ENCODE results near the gene LCP1. TPM values are rescaled to one million over a fixed set of nuclear protein-coding genes. Genes with fewer than 3 reads are reported as not detected.

The LCP1 gene
- polyA plus RNA-seq, 2 donors, result 3.1 to 7.6 TPM

DNA sequence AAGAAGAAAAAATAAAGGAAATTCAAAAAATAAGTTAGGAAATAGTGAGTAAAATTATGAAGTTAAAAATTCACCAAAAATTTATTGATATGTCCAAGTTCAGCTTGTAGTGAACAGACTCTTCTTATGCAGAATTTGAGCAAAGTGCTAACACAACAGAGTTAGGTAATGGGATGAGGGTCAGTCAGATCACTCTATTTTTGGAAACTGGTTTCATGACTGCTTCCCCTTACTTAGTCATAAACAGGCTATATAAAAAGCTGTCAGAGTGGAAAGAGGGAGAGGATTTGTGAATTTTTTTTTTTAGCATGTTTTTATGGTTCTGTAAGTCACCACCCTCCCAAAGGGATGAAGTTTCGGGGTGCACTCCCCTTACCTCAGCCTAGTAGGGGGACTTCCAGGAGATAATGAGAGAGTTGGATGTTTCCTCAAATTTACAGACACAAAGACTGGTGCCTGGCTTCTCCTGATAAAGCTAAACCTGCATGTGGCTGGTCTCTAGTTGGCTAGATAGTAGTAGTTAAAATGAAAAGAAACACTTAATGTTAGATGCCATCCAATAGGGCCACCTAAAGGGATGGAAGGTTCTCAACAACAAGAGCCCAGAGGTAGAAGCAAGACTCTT, 81.7 kb downstream of the LCP1 start:
- no peaks in the 10 kb centered on the region for H3K9me3 ChIP-seq (ENCODE audit: control insufficient read depth in 2 of 2, insufficient read depth in 1 of 2, low read depth in 1 of 2, low read length in 1 of 2)
- H3K36me3 ChIP-seq (ENCODE audit: control insufficient read depth in 2 of 2, insufficient read depth in 2 of 2, low read length in 1 of 2), result no peaks in the 10 kb centered on the region
- no peaks in the 10 kb centered on the region for H3K27me3 ChIP-seq (ENCODE audit: control insufficient read depth in 1 of 2, insufficient read depth in 2 of 2, low read length in 2 of 2)
- 67 to 88% methylated on average over 1 of the region's 1 CpG for WGBS, 2 donors
- H3K4me3 ChIP-seq (ENCODE audit: low read depth in 1 of 2, low read length in 2 of 2), result no peak overlapping the region
- H3K27ac ChIP-seq (ENCODE audit: low read depth in 2 of 2, low read length in 1 of 2), result no peak overlapping the region
- H3K4me1 ChIP-seq (ENCODE audit: control insufficient read depth in 2 of 2, insufficient read depth in 2 of 2, low read length in 1 of 2), result no peaks in the 10 kb centered on the region

DNA sequence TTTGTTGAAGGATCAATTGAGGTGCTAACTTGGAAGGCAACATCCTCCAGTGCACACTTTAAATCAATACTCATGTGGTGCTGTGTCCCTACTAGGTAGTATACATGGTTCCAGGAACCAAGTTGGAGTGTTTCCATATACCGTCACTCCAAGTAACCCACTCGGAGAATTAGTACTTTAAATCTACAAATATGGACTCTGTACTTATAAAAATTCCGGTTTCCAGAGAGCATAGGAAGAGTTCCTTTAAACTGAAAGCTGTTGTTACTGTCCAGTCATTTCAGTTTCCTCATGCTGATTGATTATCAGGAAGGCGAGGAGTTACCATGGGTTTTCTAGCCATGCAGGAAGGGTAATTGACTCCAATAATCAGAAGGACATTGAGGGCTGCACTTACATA, 84.3 kb downstream of the LCP1 start:
- Histone ChIP-seq H3K4me1 (ENCODE audit: control insufficient read depth in 2 of 2, insufficient read depth in 2 of 2, low read length in 1 of 2) (no peaks in the 10 kb centered on the region), H3K9me3 (ENCODE audit: control insufficient read depth in 2 of 2, insufficient read depth in 1 of 2, low read depth in 1 of 2, low read length in 1 of 2) (no peaks in the 10 kb centered on the region), H3K4me3 (ENCODE audit: low read depth in 1 of 2, low read length in 2 of 2) (no peak overlapping the region), H3K36me3 (ENCODE audit: control insufficient read depth in 2 of 2, insufficient read depth in 2 of 2, low read length in 1 of 2) (no peaks in the 10 kb centered on the region), H3K27ac (ENCODE audit: low read depth in 2 of 2, low read length in 1 of 2) (no peak overlapping the region), H3K27me3 (ENCODE audit: control insufficient read depth in 1 of 2, insufficient read depth in 2 of 2, low read length in 2 of 2) (no peaks in the 10 kb centered on the region)
- WGBS, 2 donors, result 78 to 87% methylated on average over 4 of the region's 4 CpGs

DNA sequence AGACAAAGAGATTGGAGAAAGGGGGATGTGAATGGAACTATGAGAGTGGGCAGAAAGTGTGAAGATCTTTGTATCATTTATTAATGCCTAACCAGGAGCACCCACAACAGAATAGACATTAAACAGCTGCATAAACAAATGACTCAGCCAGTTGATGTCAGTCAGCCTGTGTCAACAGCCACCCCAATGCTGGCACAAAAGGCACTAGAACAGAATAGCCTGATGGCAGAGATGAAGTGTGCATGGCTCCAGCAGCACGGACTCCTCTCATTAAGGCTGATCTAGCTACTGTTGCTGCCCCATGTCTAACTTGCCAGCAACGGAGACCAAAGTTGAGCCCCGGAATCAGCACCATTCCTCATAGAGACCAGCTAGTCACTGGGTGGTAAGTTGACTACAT, 85.0 kb downstream of the LCP1 start:
- no peak overlapping the region for H3K27ac ChIP-seq (ENCODE audit: low read depth in 2 of 2, low read length in 1 of 2)
- no peak overlapping the region for H3K4me3 ChIP-seq (ENCODE audit: low read depth in 1 of 2, low read length in 2 of 2)
- H3K9me3 ChIP-seq (ENCODE audit: control insufficient read depth in 2 of 2, insufficient read depth in 1 of 2, low read depth in 1 of 2, low read length in 1 of 2), result no peaks in the 10 kb centered on the region
- no peaks in the 10 kb centered on the region for H3K36me3 ChIP-seq (ENCODE audit: control insufficient read depth in 2 of 2, insufficient read depth in 2 of 2, low read length in 1 of 2)
- no peaks in the 10 kb centered on the region for H3K4me1 ChIP-seq (ENCODE audit: control insufficient read depth in 2 of 2, insufficient read depth in 2 of 2, low read length in 1 of 2)
- no peaks in the 10 kb centered on the region for H3K27me3 ChIP-seq (ENCODE audit: control insufficient read depth in 1 of 2, insufficient read depth in 2 of 2, low read length in 2 of 2)
- 66 to 69% methylated on average over 3 of the region's 3 CpGs for WGBS, 2 donors

DNA sequence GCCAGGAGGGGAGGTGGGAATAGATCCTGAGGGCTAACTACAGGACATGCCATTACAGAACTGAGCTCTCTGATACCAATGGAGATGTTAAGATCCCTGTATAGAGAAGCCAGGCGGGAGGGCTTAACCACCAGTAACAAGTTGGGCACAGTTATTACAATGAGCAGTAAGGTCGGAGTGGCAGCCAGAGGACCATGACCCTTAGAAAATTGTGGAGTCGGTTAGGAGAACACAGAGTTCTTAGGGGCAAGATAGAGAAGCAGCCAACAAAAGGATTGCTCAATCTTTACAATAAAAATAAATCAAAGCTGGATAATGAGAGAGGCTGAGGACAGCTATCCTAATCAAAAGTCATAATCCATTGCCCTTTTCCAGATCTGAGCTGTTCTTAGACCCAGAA, 87.5 kb downstream of the LCP1 start:
- H3K4me3 ChIP-seq (ENCODE audit: low read depth in 1 of 2, low read length in 2 of 2), result no peak overlapping the region
- WGBS, 2 donors, result 87 to 90% methylated on average over 3 of the region's 3 CpGs
- no peak overlapping the region for H3K27ac ChIP-seq (ENCODE audit: low read depth in 2 of 2, low read length in 1 of 2)
- no peaks in the 10 kb centered on the region for H3K4me1 ChIP-seq (ENCODE audit: control insufficient read depth in 2 of 2, insufficient read depth in 2 of 2, low read length in 1 of 2)
- H3K9me3 ChIP-seq (ENCODE audit: control insufficient read depth in 2 of 2, insufficient read depth in 1 of 2, low read depth in 1 of 2, low read length in 1 of 2), result no peaks in the 10 kb centered on the region
- no peaks in the 10 kb centered on the region for H3K36me3 ChIP-seq (ENCODE audit: control insufficient read depth in 2 of 2, insufficient read depth in 2 of 2, low read length in 1 of 2)
- no peaks in the 10 kb centered on the region for H3K27me3 ChIP-seq (ENCODE audit: control insufficient read depth in 1 of 2, insufficient read depth in 2 of 2, low read length in 2 of 2)

DNA sequence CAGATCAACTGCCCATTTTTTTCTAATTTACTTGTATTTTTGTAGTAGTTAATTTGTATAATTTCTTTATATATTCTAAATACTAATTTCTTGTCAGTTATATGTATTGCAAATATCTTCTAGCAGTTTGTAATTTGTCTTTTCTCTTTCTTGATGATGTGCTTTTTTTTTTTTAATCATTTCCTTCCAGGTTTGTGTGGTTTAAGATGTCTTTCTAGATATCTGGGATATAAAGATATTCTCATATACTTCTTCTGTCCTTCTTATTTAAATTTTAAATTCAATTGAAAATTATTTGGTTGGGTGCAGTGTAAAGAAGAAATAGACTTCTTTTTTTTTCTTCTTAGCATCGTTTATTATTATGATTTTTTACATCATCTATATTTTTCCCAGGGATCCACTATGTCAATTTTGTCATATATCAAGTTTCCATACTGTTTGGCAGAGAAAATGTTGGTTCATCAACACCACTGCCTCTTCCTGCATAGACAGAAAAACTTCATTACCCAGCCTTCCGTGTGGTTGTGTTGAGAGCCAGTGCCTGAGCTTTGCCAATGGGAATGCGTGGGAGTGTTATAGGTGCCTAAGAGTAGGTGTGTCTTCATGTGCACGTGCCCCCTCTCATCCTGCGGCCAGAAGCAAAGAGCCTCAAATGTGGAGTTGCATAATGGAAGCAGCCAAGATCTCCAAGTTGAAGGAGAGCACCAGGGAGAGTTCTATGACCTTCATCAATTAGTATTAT, 93.0 kb downstream of the LCP1 start:
- 76 to 85% methylated on average over 5 of the region's 5 CpGs for WGBS, 2 donors
- Histone ChIP-seq H3K27me3 (ENCODE audit: control insufficient read depth in 1 of 2, insufficient read depth in 2 of 2, low read length in 2 of 2) (no peaks in the 10 kb centered on the region), H3K4me1 (ENCODE audit: control insufficient read depth in 2 of 2, insufficient read depth in 2 of 2, low read length in 1 of 2) (no peaks in the 10 kb centered on the region), H3K27ac (ENCODE audit: low read depth in 2 of 2, low read length in 1 of 2) (no peak overlapping the region), H3K36me3 (ENCODE audit: control insufficient read depth in 2 of 2, insufficient read depth in 2 of 2, low read length in 1 of 2) (no peaks in the 10 kb centered on the region), H3K9me3 (ENCODE audit: control insufficient read depth in 2 of 2, insufficient read depth in 1 of 2, low read depth in 1 of 2, low read length in 1 of 2) (no peaks in the 10 kb centered on the region), H3K4me3 (ENCODE audit: low read depth in 1 of 2, low read length in 2 of 2) (no peak overlapping the region)

DNA sequence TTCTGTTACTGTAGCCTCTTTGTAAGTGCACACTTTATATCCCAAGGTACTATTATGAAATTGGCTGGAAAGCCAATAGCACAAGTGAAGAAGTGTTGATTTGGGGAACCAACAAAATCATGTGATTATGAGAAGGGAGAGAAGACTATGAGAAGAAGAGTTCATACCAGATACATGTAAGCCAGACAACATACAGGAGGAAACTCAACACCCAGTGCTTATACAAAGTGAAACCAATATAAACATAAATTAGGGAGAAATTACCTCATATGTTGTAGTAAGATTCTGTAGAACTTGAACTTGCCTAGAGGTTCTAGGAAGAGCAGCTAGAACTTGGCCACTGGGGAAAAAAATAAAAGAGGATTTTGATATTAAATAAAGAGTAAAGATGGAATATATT, 94.5 kb downstream of the LCP1 start:
- Histone ChIP-seq H3K27me3 (ENCODE audit: control insufficient read depth in 1 of 2, insufficient read depth in 2 of 2, low read length in 2 of 2) (no peaks in the 10 kb centered on the region), H3K4me1 (ENCODE audit: control insufficient read depth in 2 of 2, insufficient read depth in 2 of 2, low read length in 1 of 2) (no peaks in the 10 kb centered on the region)

DNA sequence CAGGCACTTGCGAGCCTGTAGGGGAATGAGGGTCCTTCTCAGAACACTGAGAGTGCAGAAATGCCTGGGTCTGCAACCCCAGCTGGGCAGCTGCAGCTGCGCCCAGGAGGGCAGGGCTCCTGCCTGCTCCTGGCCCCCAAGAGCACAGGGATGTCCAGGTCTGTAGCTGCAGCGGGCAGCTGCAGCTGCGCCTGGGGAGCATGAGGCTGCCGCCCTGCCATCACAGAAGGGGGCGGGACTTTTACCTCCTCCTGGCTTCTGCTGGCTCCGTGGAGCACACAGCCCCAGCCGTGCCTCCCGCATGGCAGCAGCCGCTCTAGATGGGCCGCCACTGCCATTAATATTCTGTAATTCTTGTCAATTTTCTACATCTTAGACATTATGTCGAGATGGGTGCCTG, 95.0 kb downstream of the LCP1 start:
- 92 to 93% methylated on average over 10 to 12 of the region's 12 CpGs for WGBS, 2 donors
- no peaks in the 10 kb centered on the region for H3K4me1 ChIP-seq (ENCODE audit: control insufficient read depth in 2 of 2, insufficient read depth in 2 of 2, low read length in 1 of 2)
- H3K27me3 ChIP-seq (ENCODE audit: control insufficient read depth in 1 of 2, insufficient read depth in 2 of 2, low read length in 2 of 2), result no peaks in the 10 kb centered on the region
- no peak overlapping the region for H3K4me3 ChIP-seq (ENCODE audit: low read depth in 1 of 2, low read length in 2 of 2)
- H3K36me3 ChIP-seq (ENCODE audit: control insufficient read depth in 2 of 2, insufficient read depth in 2 of 2, low read length in 1 of 2), result no peaks in the 10 kb centered on the region
- no peaks in the 10 kb centered on the region for H3K9me3 ChIP-seq (ENCODE audit: control insufficient read depth in 2 of 2, insufficient read depth in 1 of 2, low read depth in 1 of 2, low read length in 1 of 2)
- H3K27ac ChIP-seq (ENCODE audit: low read depth in 2 of 2, low read length in 1 of 2), result no peak overlapping the region

More for the DNA sequence above, 94.5 kb downstream of the LCP1 start:
- Histone ChIP-seq H3K36me3 (ENCODE audit: control insufficient read depth in 2 of 2, insufficient read depth in 2 of 2, low read length in 1 of 2) (no peaks in the 10 kb centered on the region), H3K9me3 (ENCODE audit: control insufficient read depth in 2 of 2, insufficient read depth in 1 of 2, low read depth in 1 of 2, low read length in 1 of 2) (no peaks in the 10 kb centered on the region), H3K4me3 (ENCODE audit: low read depth in 1 of 2, low read length in 2 of 2) (no peak overlapping the region), H3K27ac (ENCODE audit: low read depth in 2 of 2, low read length in 1 of 2) (no peak overlapping the region)

DNA sequence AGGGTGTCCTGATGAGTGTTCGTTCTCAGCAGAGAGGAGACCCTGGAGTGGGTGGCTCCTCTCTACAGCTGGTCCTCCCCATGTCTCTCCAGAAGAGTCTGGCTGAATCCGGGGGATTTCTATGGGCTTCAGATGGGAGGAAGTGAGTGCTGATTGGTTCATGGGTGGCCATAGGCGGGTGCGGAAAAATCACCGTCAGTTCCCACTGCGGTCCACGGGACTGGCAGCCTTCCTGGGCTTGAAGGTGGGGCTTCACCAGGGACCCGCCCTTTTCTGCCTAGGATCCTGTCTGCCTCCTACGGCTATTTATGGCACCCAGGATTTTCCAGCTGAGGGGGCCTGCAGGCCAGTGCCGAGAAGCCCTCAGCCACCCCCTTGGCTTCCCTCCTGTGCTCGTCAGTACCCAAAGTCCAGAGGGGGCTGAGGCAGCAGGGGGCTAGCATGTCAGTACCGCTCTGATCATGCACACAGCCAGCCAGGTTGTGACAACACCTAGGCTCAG, 95.5 kb downstream of the LCP1 start:
- no peak overlapping the region for H3K27ac ChIP-seq (ENCODE audit: low read depth in 2 of 2, low read length in 1 of 2)
- no peaks in the 10 kb centered on the region for H3K4me1 ChIP-seq (ENCODE audit: control insufficient read depth in 2 of 2, insufficient read depth in 2 of 2, low read length in 1 of 2)
- no peaks in the 10 kb centered on the region for H3K9me3 ChIP-seq (ENCODE audit: control insufficient read depth in 2 of 2, insufficient read depth in 1 of 2, low read depth in 1 of 2, low read length in 1 of 2)
- 82 to 87% methylated on average over 12 of the region's 12 CpGs for WGBS, 2 donors
- no peaks in the 10 kb centered on the region for H3K27me3 ChIP-seq (ENCODE audit: control insufficient read depth in 1 of 2, insufficient read depth in 2 of 2, low read length in 2 of 2)
- no peaks in the 10 kb centered on the region for H3K36me3 ChIP-seq (ENCODE audit: control insufficient read depth in 2 of 2, insufficient read depth in 2 of 2, low read length in 1 of 2)
- no peak overlapping the region for H3K4me3 ChIP-seq (ENCODE audit: low read depth in 1 of 2, low read length in 2 of 2)

DNA sequence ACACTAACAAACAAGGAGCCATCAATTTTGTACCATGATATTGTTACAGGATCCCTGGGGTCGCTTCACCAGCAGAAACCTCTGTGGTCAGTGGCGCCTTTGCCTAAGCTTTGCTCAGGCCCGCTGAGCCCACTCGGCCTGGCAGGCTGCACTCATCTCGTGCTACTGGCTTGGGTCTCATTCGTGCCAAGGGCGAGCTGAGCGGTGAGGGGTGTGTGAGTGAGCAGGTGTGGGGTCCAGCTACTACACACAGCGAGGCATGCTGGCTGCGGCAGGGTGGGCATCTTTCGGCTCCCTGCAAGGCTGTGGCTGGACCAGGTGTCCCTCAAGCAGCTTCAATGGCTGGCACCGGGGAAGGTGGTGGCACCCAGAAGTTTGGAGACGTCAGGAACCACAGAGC, 96.2 kb downstream of the LCP1 start:
- Histone ChIP-seq H3K36me3 (ENCODE audit: control insufficient read depth in 2 of 2, insufficient read depth in 2 of 2, low read length in 1 of 2) (no peaks in the 10 kb centered on the region), H3K4me1 (ENCODE audit: control insufficient read depth in 2 of 2, insufficient read depth in 2 of 2, low read length in 1 of 2) (no peaks in the 10 kb centered on the region), H3K4me3 (ENCODE audit: low read depth in 1 of 2, low read length in 2 of 2) (no peak overlapping the region), H3K27ac (ENCODE audit: low read depth in 2 of 2, low read length in 1 of 2) (no peak overlapping the region), H3K27me3 (ENCODE audit: control insufficient read depth in 1 of 2, insufficient read depth in 2 of 2, low read length in 2 of 2) (no peaks in the 10 kb centered on the region), H3K9me3 (ENCODE audit: control insufficient read depth in 2 of 2, insufficient read depth in 1 of 2, low read depth in 1 of 2, low read length in 1 of 2) (no peaks in the 10 kb centered on the region)
- 91 to 92% methylated on average over 13 of the region's 13 CpGs for WGBS, 2 donors

DNA sequence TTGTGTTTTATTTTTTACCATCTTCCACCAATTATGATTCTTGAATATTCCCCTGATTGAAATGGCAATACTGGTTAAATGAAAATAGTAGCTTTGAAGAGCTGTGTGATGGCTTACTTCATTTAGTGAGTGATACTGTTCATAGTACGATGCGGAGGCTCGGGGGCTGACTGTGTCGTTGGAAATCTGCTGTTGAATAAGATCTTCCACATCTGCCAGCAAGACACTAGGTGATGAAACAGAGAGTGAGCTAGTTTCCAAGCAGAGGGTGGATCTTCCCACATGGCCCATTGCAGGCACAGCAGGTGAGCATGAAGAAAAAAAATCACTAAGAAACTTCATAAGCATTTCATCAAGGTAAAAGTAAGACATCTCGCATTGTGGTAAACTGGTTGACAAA, 99.7 kb downstream of the LCP1 start:
- no peaks in the 10 kb centered on the region for H3K36me3 ChIP-seq (ENCODE audit: control insufficient read depth in 2 of 2, insufficient read depth in 2 of 2, low read length in 1 of 2)
- WGBS, 2 donors, result 93% methylated on average over 5 of the region's 5 CpGs
- no peak overlapping the region for H3K4me3 ChIP-seq (ENCODE audit: low read depth in 1 of 2, low read length in 2 of 2)
- no peak overlapping the region for H3K27ac ChIP-seq (ENCODE audit: low read depth in 2 of 2, low read length in 1 of 2)
- no peaks in the 10 kb centered on the region for H3K4me1 ChIP-seq (ENCODE audit: control insufficient read depth in 2 of 2, insufficient read depth in 2 of 2, low read length in 1 of 2)
- no peaks in the 10 kb centered on the region for H3K9me3 ChIP-seq (ENCODE audit: control insufficient read depth in 2 of 2, insufficient read depth in 1 of 2, low read depth in 1 of 2, low read length in 1 of 2)
- no peaks in the 10 kb centered on the region for H3K27me3 ChIP-seq (ENCODE audit: control insufficient read depth in 1 of 2, insufficient read depth in 2 of 2, low read length in 2 of 2)
